Liver (tissue), 9 donors: ENCODE data around the gene YWHAB. TPM values are rescaled to one million over a fixed set of nuclear protein-coding genes. Genes with fewer than 3 reads are reported as not detected.

Experiments
- DNase-seq: peaks from one replicate; pipeline ENCODE4 v3.0.0-alpha.2; 2017; ENCODE audit warnings: low spot score
- H3K27ac ChIP-seq, 2 donors: one replicate each; pipeline ENCODE4 v1.7.0; 2013; ENCODE audit warnings: inconsistent platforms in 2 of 2, low read length in 2 of 2, control low read depth in 1 of 2, low read depth in 1 of 2, mild to moderate bottlenecking in 1 of 2
- H3K27me3 ChIP-seq, 4 donors: one replicate each; pipeline versions ENCODE4 v1.6.1 to v1.7.0; 2013; ENCODE audit warnings: low read length in 3 of 4, inconsistent platforms in 1 of 4, mild to moderate bottlenecking in 1 of 4, moderate library complexity in 1 of 4; ENCODE audit not compliant: control insufficient read depth in 4 of 4, insufficient read depth in 4 of 4
- H3K36me3 ChIP-seq, 4 donors: one replicate each; pipeline versions ENCODE4 v1.6.1 to v1.7.0; 2013; ENCODE audit warnings: low read length in 3 of 4, mild to moderate bottlenecking in 3 of 4, low read depth in 1 of 4, moderate library complexity in 1 of 4; ENCODE audit not compliant: control insufficient read depth in 4 of 4, insufficient read depth in 3 of 4
- H3K4me1 ChIP-seq, 4 donors: one replicate each; pipeline versions ENCODE4 v1.6.1 to v1.7.0; 2013; ENCODE audit warnings: low read length in 3 of 4, mild to moderate bottlenecking in 3 of 4, moderate library complexity in 1 of 4; ENCODE audit not compliant: control insufficient read depth in 4 of 4, insufficient read depth in 4 of 4
- H3K4me3 ChIP-seq, 3 donors: one replicate each; pipeline versions ENCODE4 v1.6.1 to v1.7.0; 2013; ENCODE audit warnings: low read length in 3 of 3, control low read depth in 1 of 3, low read depth in 1 of 3, mild to moderate bottlenecking in 1 of 3
- H3K9ac ChIP-seq, 2 donors: one replicate each; pipeline ENCODE4 v1.7.0; 2013; ENCODE audit warnings: low read length in 2 of 2, mild to moderate bottlenecking in 2 of 2, moderate library complexity in 2 of 2, control low read depth in 1 of 2, low read depth in 1 of 2
- H3K9me3 ChIP-seq, 4 donors: one replicate each; pipeline versions ENCODE4 v1.6.1 to v1.7.0; 2013; ENCODE audit warnings: low read length in 3 of 4; ENCODE audit not compliant: control insufficient read depth in 4 of 4
- ATF3 ChIP-seq: IDR thresholded peaks from 2 replicates; pipeline ENCODE4 v1.6.1; 2016; ENCODE audit warnings: antibody characterized with exemption
- CTCF ChIP-seq: fragments of 150-350 bp; IDR thresholded peaks from 2 replicates; pipeline ENCODE4 v1.5.1; 2017; ENCODE audit warnings: improper control_type of control experiment, low read depth, low read length; ENCODE audit not compliant: missing input control
- EGR1 ChIP-seq, 2 donors: IDR thresholded peaks; 2 replicates each; pipeline ENCODE4 v1.6.1; 2016 to 2018; ENCODE audit warnings: antibody characterized with exemption in 2 of 2, low read depth in 2 of 2
- FOXA1 ChIP-seq: IDR thresholded peaks from 2 replicates; pipeline ENCODE4 v1.6.1; 2016; ENCODE audit warnings: antibody characterized with exemption
- FOXA2 ChIP-seq: IDR thresholded peaks from 2 replicates; pipeline ENCODE4 v1.6.1; 2016; ENCODE audit warnings: antibody characterized with exemption
- GABPA ChIP-seq, 2 donors: IDR thresholded peaks in 1 of 2; conservative IDR thresholded peaks in 1 of 2; 2 replicates each; pipeline ENCODE4 v1.6.1; 2016; ENCODE audit warnings: antibody characterized with exemption in 2 of 2, mild to moderate bottlenecking in 1 of 2, moderate library complexity in 1 of 2
- HNF4A ChIP-seq, 2 donors: conservative IDR thresholded peaks; 2 replicates each; pipeline ENCODE4 v1.6.1; 2016; ENCODE audit warnings: antibody characterized with exemption in 2 of 2, mild to moderate bottlenecking in 2 of 2
- HNF4G ChIP-seq: IDR thresholded peaks from 2 replicates; pipeline ENCODE4 v1.6.1; 2016; ENCODE audit warnings: antibody characterized with exemption
- JUND ChIP-seq, 2 donors: IDR thresholded peaks; 2 replicates each; pipeline ENCODE4 v1.6.1; 2016; ENCODE audit warnings: antibody characterized with exemption in 2 of 2
- MAX ChIP-seq: IDR thresholded peaks from 2 replicates; pipeline ENCODE4 v1.6.1; 2016; ENCODE audit warnings: antibody characterized with exemption
- NR2F2 ChIP-seq: IDR thresholded peaks from 2 replicates; pipeline ENCODE4 v1.6.1; 2016; ENCODE audit warnings: antibody characterized with exemption
- RAD21 ChIP-seq, 2 donors: IDR thresholded peaks; 2 replicates each; pipeline ENCODE4 v1.6.1; 2016; ENCODE audit warnings: antibody characterized with exemption in 2 of 2, mild to moderate bottlenecking in 2 of 2
- REST ChIP-seq: IDR thresholded peaks from 2 replicates; pipeline ENCODE4 v1.6.1; 2016; ENCODE audit warnings: antibody characterized with exemption, mild to moderate bottlenecking
- RXRA ChIP-seq, 2 donors: IDR thresholded peaks; 2 replicates each; pipeline ENCODE4 v1.6.1; 2017 to 2018; ENCODE audit warnings: antibody characterized with exemption in 2 of 2, mild to moderate bottlenecking in 1 of 2
- SP1 ChIP-seq: IDR thresholded peaks from 2 replicates; pipeline ENCODE4 v1.6.1; 2018; ENCODE audit warnings: antibody characterized with exemption, mild to moderate bottlenecking
- TAF1 ChIP-seq: conservative IDR thresholded peaks from 2 replicates; pipeline ENCODE4 v1.6.1; 2016; ENCODE audit warnings: antibody characterized with exemption, mild to moderate bottlenecking
- YY1 ChIP-seq: IDR thresholded peaks from 2 replicates; pipeline ENCODE4 v1.6.1; 2016; ENCODE audit warnings: antibody characterized with exemption, mild to moderate bottlenecking
- ZBTB33 ChIP-seq: IDR thresholded peaks from 2 replicates; pipeline ENCODE4 v1.6.1; 2016; ENCODE audit warnings: antibody characterized with exemption
- WGBS: extraction: QIAGEN DNeasy Blood & Tissue Kit; methylation state at CpG from one replicate; pipeline ENCODE4 v1.1.7; 2013; 5-methylcytosine and 5-hydroxymethylcytosine counted together
- polyA plus RNA-seq, 2 donors: library from polyadenylated mRNA; stranded (reverse) in 1 of 2; unstranded in 1 of 2; fragments of 200-250 nt in 1 of 2; fragments of >200 nt in 1 of 2; fragmentation: Nextera tagmentation in 1 of 2; extraction: Ambion mirVana in 1 of 2; gene quantifications; one replicate each; pipeline versions ENCODE4 v1.2.1 to v1.2.3, GENCODE V29; 2013 to 2015
- total RNA-seq, 2 donors: library from RNA; depleted of rRNA; stranded (reverse); fragments of >200 nt; gene quantifications; one replicate each; pipeline ENCODE4 v1.2.3, GENCODE V29; 2014
- donor health status: healthy.
- donor health status: healthy.
- donor health status: healthy.
- donor health status: healthy.
- donor health status: healthy.

The YWHAB gene
- total and polyA plus RNA-seq, 4 donors: 41.6 to 86.5 (median 43.3) TPM

- WGBS: 92% methylated on average over 7 of the region's 7 CpGs
- Histone ChIP-seq H3K9ac (no peak overlapping the region), H3K4me1 (peaks cover 0 to 2% (median under 1%) of the 10 kb centered on the region in 4 donors), H3K36me3 (peaks cover 8 to 53% (median 23%) of the 10 kb centered on the region in 4 donors), H3K9me3 (no peaks in the 10 kb centered on the region), H3K4me3 (no peak overlapping the region), H3K27ac (no peak overlapping the region), H3K27me3 (no peaks in the 10 kb centered on the region)
- TF ChIP-seq SP1 (no peak), JUND (IDR thresholded peaks at IDR 0.05) (no peak), EGR1 (IDR thresholded peaks at IDR 0.05; ENCODE audit: low read depth in 2 of 2) (no peak), FOXA1 (no peak), ATF3 (no peak), NR2F2 (no peak), TAF1 (no peak), REST (no peak), RXRA (IDR thresholded peaks at IDR 0.05) (no peak), YY1 (no peak), FOXA2 (no peak), GABPA (IDR thresholded peaks at IDR 0.05 in 1 of 2, conservative IDR thresholded peaks at IDR 0.05 in 1 of 2) (no peak), HNF4G (no peak), ZBTB33 (no peak), RAD21 (IDR thresholded peaks at IDR 0.05) (no peak), CTCF (no peak), MAX (no peak), HNF4A (conservative IDR thresholded peaks at IDR 0.05) (no peak)
- no peak for DNase-seq
These were observed 55.7 kb downstream of the YWHAB start for GRCh38 chr20:44941120-44941691.
